H4 (cell line): ENCODE data around the gene POFUT1. TPM values are rescaled to one million over a fixed set of nuclear protein-coding genes. Genes with fewer than 3 reads are reported as not detected.
A peak's percentile ranks its signal among the peaks of the same experiment; 100 is the strongest.

Source experiments
- DNase-seq: peaks from one replicate; pipeline ENCODE4 v3.0.0-alpha.2; 2015; ENCODE audit warnings: low spot score
- total RNA-seq: library from RNA; depleted of rRNA; stranded (reverse); fragments of >200 nt; shearing (Covaris generic); gene quantifications from 2 replicates; pipeline ENCODE4 v1.2.3, GENCODE V29; 2014; rRNA removed

POFUT1 gene
- total RNA-seq, 1 experiment from 2014 or later = 51.5 TPM

DNA sequence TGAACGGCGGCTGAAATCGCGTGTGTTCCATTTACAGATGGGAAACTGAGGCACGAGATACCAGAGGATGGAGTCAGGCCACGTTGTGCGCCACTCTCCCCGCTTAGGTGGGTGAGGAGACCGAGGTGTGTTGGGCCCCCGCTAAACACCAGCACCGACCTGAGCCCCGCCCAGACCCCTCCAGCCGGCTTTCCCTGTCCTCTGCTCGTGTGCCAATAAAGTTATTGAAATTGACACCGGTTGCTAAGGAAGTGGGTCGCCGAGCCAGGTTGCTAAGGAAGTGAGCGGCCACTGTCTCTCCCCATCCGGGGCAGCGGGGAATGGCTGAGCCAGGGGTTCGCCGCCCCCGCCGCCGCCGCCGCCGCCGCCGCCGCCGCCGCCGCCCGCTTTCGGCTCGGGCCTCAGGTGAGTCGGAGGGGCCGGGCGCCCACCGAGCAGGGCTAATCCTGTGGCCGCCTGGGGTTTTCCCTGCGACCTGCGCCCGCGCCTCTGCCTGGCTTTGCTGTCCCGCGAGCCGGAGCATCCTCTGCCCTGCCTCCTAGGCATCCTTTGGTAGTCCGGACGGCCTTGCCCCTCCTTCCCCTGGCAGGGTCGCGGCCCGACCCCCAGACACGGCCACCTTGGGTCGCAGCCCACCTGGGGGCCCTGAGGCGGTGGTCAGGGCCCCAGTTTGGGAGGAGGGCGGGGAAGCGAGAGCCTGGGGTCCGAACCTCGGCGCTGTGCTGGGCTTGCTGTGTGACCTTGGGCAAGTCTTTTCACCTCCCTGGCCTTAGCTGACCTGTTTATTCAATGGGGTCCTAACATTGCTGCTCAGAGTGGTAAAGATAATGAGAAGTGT is 69.9 kb downstream of the POFUT1 start, which contains the start of gene KIF3B:
Gene KIF3B, plus strand, starts transcription at position 291 of the 838 bp plus-strand sequence. CDS start 32,127 bp downstream, outside the sequence.
- peak; percentile 87 for DNase-seq

DNA sequence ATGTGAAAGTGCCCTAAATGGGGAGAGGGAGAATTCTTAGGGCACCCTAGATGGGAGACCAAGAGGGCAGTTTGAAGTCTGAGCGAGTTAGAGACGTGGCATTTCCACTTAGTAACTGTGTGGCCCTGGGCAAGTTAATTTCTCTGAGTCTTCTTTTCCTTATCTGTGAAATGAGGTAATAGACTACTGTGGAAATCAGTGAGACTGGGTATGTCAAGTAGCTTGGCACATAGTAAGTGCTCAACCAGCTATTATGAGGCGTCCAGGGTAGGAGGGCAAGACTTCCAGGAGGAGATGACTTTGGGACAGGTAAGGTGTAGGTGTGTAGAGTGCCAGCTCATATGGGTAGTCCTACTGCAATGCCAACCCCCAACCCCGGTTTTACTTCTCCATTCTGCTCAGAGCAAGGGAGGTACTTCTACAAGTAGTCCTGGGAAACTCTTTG is 70.5 kb downstream of the POFUT1 start:
- no peak for DNase-seq

DNA sequence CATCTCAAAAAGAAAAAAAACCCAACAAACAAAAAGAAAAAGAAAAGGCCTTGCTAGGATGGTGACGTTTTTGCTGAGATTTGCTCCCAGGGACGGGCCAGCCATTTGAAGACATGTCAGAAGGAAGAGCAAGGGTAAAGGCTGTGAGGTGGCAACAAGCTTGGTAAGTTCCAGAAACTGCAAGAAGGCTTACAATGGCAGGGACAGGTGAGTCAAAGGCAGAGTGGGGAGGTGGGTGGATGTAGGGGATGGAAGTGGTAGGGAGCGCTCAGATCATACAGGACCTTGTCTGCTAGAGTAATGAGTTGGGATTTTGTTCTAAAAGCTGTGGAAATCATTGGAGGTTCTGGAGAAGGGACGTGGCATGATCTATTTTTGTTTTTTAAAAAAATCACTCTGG is 74.0 kb downstream of the POFUT1 start:
- DNase-seq = no peak

DNA sequence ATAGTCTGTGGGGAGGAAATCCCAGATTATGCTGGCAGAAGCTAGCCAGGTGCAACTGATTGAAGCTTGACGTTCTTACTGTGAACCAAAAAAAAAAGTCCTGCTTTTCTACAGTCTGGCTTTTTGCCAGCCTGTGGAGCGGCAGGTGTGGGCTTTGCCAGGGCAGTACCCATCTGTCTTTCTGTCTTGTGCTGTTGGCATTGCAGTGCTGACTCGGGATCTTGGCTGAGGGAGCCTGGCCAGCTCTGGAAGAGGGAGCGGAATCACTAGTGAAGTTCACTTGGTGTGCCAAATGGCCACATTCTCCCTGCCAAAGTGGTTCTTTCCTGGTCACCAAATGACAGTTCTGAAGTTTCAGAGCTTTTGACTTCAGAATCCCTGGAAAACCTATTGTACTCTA is 74.8 kb downstream of the POFUT1 start:
- no peak for DNase-seq

DNA sequence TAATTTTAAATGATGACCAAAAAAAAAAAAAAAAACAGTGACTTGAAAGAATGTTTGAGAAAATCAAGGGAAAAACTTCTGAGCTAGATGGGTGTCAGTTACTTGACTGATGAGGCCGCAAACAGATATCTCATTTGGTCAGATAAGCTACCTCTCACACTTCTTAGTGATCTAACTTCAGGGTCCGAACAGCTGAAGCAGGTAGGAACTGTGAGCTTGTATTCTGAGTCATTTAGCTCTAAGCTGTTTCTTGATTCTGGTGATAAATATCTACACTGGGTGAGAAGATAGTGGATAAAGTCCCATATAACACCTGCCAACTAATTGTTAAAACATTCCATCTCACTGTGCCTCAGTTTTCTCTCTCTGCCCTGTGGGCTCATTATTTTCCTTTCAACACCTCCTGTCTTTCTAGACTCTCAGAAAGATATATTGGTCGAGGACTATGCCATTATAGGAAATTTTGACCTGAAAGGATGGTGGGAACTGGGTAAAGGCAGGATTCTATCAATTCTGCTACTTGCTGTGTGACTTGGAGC is 77.5 kb downstream of the POFUT1 start:
- DNase-seq = no peak

DNA sequence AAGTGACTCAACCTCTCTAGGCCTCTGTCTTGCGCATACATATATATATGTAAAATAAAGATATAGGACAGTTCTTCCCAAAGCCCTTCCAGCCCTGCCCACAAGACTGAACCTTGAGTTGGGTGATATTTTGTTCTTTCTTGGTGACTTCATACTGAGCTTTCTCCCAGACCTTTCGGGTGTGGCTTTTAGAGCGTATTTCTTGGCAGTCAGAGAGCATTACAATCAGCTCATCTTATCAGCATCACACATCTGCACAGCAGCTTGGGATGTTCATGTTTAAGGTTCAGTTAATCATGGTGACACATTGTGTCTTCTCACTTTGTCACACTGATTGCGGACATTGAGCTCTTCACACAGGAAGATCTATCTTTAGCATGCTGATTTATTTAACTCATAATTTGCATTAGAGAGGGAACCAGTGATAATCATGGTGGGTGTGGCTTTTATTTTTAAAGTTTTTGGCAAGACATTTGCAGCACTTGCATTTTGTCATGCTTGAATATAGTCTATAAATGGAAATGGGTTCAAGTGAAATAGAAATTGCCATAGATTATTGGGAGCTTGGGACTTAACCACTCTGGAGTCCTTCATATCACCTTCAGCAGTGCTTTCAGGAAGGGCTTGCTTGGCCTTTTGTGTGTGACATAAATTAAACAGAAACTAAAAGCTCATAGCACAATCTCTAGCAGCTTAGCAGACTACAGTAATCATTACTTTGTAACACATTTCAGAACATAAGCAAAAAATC is 78.1 kb downstream of the POFUT1 start:
- DNase-seq = no peak

DNA sequence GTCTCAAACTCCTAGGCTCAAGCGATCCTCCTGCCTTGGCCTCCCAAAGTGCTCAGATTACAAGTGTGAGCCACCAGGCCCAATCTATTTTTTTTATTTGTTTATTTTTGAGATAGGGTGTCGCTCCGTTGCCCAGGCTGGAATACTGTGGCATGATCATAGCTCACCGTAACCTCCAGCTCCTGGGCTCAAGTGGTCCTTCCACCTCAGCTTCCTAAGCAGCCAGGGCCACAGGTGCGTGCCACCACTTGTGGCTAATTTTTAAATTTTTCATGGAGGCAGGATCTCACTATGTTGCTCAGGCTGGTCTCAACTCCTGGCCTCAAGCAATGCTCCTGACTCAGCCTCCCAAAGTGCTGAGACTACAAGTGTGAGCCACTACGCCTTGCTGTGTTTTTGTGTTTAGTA is 79.6 kb downstream of the POFUT1 start:
- DNase-seq = no peak

Other genes starting within 250 kb of the POFUT1 start
- gene XKR7, start 239.7 kb upstream of the POFUT1 start, total RNA-seq = not detected in 2 replicates
- gene CCM2L, start 197.4 kb upstream of the POFUT1 start, total RNA-seq = 0.04 TPM in 1 of 2 replicates, not detected in the other
- gene HCK, start 155.6 kb upstream of the POFUT1 start, total RNA-seq = not detected in 2 replicates
- 30.5 and 39.7 TPM in 2 replicates for gene TM9SF4, start 98.2 kb upstream of the POFUT1 start, total RNA-seq
- gene PLAGL2, start 137 bp upstream of the POFUT1 start, total RNA-seq = 2.9 and 3.7 TPM in 2 replicates
- gene KIF3B, start 69.8 kb downstream of the POFUT1 start, total RNA-seq = 13.0 and 15.0 TPM in 2 replicates
- 13.7 and 17.6 TPM in 2 replicates for gene ASXL1, start 150.5 kb downstream of the POFUT1 start, total RNA-seq